Stimulated activated memory B cell treated with anti-CD40 and anti-IgM and Interleukin-4, amounts not matched to agents 10 μg/mL and 1 μg/mL and 100 μg/mL, for 72 hours (primary cell): Measurements from ENCODE around the gene DNAJC4.
A peak's percentile ranks its signal among the peaks of the same experiment; 100 is the strongest.

Source experiments
- ATAC-seq: fragments of 150-1000 bp; cut with Tn5 transposase; 2 replicates; pipeline ENCODE4 v1.10.0; 2021
- H3K27ac Mint-ChIP-seq: one replicate; pipeline ENCODE4 v1.8.0; 2022; ENCODE audit warnings: mild to moderate bottlenecking, mixed read lengths
- H3K27me3 Mint-ChIP-seq: one replicate; pipeline ENCODE4 v1.8.0; 2022; ENCODE audit warnings: mixed read lengths
- H3K36me3 Mint-ChIP-seq: one replicate; pipeline ENCODE4 v1.8.0; 2022; ENCODE audit warnings: mixed read lengths
- H3K4me1 Mint-ChIP-seq: one replicate; pipeline ENCODE4 v1.8.0; 2022; ENCODE audit warnings: mixed read lengths
- H3K4me3 Mint-ChIP-seq: one replicate; pipeline ENCODE4 v1.8.0; 2022; ENCODE audit warnings: mild to moderate bottlenecking, moderate library complexity, mixed read lengths
- H3K9me3 Mint-ChIP-seq: one replicate; pipeline ENCODE4 v1.8.0; 2022; ENCODE audit warnings: mixed read lengths

The DNAJC4 gene, protein sequence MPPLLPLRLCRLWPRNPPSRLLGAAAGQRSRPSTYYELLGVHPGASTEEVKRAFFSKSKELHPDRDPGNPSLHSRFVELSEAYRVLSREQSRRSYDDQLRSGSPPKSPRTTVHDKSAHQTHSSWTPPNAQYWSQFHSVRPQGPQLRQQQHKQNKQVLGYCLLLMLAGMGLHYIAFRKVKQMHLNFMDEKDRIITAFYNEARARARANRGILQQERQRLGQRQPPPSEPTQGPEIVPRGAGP

DNA sequence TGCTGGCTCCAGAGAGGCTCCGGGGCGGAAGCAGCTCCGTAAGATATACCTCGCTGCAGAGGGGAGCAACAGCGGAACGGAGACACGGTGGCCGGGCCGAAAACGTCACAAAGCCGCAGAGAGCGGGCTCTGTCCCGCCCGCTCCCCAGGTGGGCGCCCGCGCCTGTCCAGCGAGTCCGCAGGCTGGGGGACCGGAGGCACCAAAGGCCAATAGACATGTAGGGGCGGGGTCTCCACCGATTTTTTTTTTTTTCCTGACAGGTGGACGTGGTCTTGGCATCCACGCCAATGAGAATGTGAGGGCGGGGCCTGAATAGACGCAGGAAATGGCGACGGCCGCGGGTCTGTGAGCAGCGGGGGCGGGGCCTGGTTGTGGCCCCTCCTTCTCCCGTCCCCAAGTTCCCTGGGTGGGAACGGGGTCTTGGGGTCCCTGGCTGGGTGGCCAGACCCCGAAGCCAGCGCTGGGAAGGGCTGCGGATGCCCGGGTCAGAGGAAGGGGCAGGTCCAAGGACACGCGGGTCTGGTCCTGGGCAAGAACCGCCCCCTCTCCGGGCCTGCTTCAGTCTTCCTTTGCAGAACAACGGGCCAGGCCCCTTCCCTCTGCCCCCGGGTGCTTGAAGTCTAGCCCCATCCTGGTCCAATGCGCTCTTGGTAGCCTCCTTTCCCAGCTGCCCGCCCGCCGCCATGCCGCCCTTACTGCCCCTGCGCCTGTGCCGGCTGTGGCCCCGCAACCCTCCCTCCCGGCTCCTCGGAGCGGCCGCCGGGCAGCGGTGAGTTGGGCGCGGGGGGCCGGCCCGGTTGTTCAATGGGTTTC, at the start of gene DNAJC4:
Gene DNAJC4 (plus strand): TSS at position 378 of the 814 bp plus-strand sequence. CDS start 307 bp downstream, at position 685.
- ATAC-seq: peak; percentile 72
- Mint-ChIP-seq H3K4me1 (peaks cover 68% of the 10 kb centered on the region), H3K27me3 (no peaks in the 10 kb centered on the region), H3K27ac (peak within 1 kb of the TSS; percentile 91), H3K4me3 (peak within 1 kb of the TSS; percentile 91), H3K9me3 (no peaks in the 10 kb centered on the region), H3K36me3 (peaks cover 11% of the 10 kb centered on the region)

DNA sequence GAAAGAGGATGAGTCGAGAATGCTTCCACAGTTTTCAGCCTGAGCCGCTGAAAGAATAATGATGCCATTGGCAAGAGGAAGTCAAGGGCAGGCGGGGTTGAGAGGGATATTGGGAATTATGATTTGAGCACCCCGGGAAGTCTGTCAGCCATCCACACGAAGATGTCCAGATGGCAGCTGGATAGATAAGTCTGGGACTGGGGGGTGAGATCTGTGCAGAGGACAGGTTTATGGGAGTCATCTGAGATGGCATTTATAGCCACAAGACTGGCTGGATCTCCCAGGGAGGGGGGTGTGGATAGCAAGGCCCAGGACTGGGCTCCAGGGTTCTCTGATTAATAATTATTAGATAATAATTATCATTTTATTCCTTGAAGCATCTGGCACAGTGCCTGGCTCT, 49.5 kb upstream of the DNAJC4 start:
- H3K4me1 Mint-ChIP-seq: peaks cover 62% of the 10 kb centered on the region
- no peak overlapping the region for H3K27ac Mint-ChIP-seq
- no peaks in the 10 kb centered on the region for H3K27me3 Mint-ChIP-seq
- no peaks in the 10 kb centered on the region for H3K36me3 Mint-ChIP-seq
- H3K4me3 Mint-ChIP-seq: no peak overlapping the region
- H3K9me3 Mint-ChIP-seq: no peaks in the 10 kb centered on the region
- no peak for ATAC-seq

DNA sequence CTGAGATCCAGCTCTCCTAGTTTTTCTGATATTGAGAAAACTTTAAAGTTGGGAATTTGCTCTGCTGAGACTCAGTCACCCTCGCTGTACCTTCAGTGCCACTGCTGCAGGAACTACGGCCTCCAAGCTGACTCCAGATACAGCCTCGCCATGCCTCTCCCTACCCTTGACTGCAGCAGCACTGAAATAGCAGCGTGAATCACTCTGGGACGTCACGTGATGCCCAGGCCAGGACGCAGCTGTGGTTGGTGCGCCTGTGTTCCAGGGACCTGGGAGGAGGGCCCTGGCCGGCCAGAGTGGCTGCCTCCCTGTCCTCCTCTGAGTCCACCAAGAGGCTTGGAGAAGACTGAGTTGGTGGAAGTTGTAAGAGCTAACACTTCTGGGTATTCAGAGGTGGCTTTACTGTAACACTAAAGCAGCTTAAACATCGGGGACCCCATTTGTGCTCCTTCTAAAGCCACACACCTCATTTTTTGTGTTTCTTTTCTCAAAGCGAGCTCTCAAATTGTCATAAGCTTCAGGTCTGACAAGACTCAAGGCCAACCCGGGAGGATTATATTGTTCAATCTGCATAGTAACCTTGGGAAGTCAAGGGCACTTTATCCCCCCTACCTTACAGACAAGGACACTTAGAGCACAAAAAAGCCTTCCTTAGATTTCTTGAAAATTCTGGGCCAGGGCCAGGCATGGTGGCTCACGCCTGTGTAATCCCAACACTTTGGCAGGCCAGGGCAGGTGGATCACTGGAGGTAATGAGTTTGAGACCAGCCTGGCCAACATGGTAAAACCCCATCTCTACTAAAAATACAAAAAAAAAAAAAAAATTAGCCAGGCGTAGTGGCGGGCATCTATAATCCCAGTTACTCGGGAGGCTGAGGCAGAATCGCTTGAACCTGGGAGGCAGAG, 48.6 kb upstream of the DNAJC4 start:
- H3K4me3 Mint-ChIP-seq: peak overlapping the region; percentile 21
- no peaks in the 10 kb centered on the region for H3K36me3 Mint-ChIP-seq
- H3K9me3 Mint-ChIP-seq: no peaks in the 10 kb centered on the region
- ATAC-seq: no peak
- H3K27ac Mint-ChIP-seq: no peak overlapping the region
- peaks cover 62% of the 10 kb centered on the region for H3K4me1 Mint-ChIP-seq
- H3K27me3 Mint-ChIP-seq: no peaks in the 10 kb centered on the region

DNA sequence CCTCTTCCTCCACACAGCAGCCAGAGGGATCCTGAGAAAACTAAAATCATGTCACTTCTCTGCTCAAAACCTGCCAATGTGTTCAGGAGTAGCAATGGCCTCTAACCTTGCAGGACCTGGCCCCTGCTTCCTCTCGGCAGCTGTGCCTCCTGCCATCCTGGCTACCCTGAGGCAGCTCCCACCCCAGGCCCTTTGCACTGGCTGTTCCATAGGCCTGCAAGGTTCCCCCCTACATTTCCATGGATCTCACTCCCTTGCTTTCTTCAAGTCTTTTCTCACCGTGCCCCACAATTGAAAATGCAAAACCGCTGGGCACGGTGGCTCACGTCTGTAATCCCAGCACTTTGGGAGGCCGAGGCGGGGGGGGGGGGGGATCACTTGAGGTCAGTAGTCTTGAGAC, 46.5 kb upstream of the DNAJC4 start:
- ATAC-seq: no peak
- H3K4me1 Mint-ChIP-seq: peaks cover 43% of the 10 kb centered on the region
- H3K9me3 Mint-ChIP-seq: no peaks in the 10 kb centered on the region
- H3K27ac Mint-ChIP-seq: no peak overlapping the region
- H3K4me3 Mint-ChIP-seq: no peak overlapping the region
- H3K27me3 Mint-ChIP-seq: no peaks in the 10 kb centered on the region
- H3K36me3 Mint-ChIP-seq: no peaks in the 10 kb centered on the region

DNA sequence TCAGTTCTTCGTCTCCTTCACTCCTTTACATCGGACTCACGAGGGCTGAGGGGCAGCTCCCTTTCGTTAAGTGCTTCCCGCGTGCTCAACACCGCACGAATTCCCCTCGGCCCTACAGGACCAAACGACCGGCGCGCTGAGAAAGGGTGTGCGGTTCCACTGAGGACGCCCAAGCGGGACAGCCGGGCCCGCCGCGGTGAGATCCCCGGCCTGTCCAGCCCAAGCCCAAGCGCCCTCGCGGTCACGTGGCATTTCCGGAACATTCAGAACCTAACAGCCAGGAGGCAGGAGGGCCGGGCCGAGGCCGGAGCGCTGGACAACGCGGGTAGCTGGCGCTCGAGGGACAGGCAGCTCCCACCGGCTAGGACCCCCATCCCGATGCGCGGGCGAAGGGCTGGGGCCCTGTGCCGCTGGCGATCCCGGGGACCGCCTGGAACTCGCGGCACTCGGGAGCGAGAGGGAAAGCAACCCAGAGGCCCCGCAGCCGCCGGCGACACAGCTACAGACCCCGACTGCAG, 45.1 kb upstream of the DNAJC4 start:
- H3K36me3 Mint-ChIP-seq: no peaks in the 10 kb centered on the region
- H3K4me1 Mint-ChIP-seq: peaks cover 43% of the 10 kb centered on the region
- peak; percentile 3 for ATAC-seq
- H3K4me3 Mint-ChIP-seq: no peak overlapping the region
- no peak overlapping the region for H3K27ac Mint-ChIP-seq
- H3K9me3 Mint-ChIP-seq: no peaks in the 10 kb centered on the region
- H3K27me3 Mint-ChIP-seq: no peaks in the 10 kb centered on the region

DNA sequence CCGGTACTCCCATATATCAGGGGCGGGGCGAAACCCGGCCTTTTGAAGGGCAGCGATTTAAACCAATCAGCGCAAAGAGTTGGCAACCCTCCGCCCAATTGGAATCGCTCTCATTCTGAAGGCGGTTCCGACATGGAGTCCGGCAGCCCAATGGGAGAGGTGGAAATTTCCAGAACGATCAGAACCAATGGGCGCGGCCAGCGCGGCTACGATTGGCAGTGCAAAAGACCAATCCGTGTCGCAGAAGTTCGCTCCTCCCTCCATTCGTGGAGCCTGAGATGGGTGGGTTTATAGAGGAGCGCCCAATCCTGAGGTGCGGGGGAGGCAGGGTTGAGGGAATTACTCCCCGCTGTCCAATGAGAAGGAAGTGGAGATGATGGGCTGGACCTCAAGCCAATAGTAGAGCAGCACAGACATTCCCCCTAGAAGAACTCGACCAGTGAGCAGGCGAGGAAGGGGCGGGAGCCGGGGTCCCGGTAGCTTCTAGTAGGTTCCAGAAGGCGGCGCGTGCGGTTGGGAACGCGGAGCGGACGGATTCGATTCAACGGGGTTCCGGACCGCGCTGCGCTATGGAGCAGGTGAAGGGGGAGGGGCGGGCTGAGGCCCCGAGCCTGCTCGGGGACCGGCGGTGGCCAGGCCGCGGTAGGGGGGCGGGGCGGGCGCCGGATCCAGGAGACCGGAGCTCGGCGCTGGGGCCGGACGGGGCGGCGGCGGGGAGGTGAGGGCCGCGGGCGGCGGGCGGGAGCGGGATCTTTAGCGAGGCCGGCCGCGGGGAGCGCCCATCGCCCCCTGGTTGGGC, 44.5 kb upstream of the DNAJC4 start, which contains the start of gene STIP1:
Gene STIP1 (plus strand): TSS at position 479 of the 799 bp plus-strand sequence. CDS start 91 bp downstream, at position 570.
- Mint-ChIP-seq H3K9me3 (no peaks in the 10 kb centered on the region), H3K27me3 (no peaks in the 10 kb centered on the region), H3K36me3 (no peaks in the 10 kb centered on the region), H3K27ac (no peak within 1 kb of the TSS), H3K4me3 (no peak within 1 kb of the TSS), H3K4me1 (peaks cover 39% of the 10 kb centered on the region)
- peak; percentile 95 for ATAC-seq

DNA sequence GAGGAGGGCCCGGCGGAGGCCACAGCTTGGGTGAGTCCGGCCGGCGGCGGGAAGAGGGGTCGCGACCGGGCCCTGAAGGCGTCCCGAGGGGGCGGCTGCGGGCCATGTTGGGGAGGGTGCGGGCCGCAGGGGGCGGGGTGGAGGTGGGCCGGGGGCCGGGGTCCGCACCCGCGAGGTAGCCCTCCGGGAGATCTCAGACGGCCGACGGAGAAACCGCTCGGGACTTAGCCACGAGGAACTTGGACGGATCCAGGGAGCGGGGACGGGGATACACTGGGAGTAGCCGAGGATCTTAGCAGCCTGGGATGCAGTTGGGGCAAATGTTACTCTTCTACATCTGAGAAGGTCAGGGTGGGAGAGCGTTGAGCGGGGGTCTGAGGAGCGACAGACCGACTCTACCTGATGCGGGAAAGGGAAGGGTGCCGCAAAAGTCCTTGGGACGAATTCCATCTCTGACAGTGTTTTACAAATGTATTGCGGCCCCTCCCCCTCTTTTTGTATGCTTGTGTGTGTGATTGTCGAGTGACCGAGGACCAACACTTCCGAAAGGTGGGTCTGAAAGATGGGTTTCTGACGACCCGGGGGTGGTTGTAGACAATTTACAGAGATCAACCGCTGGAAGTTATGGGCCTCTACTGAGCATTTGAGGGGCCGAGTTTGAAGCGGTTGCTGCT, 43.7 kb upstream of the DNAJC4 start:
- Mint-ChIP-seq H3K4me1 (peaks cover 31% of the 10 kb centered on the region), H3K4me3 (no peak overlapping the region), H3K27ac (no peak overlapping the region), H3K27me3 (no peaks in the 10 kb centered on the region), H3K36me3 (no peaks in the 10 kb centered on the region), H3K9me3 (no peaks in the 10 kb centered on the region)
- ATAC-seq: peak; percentile 9

DNA sequence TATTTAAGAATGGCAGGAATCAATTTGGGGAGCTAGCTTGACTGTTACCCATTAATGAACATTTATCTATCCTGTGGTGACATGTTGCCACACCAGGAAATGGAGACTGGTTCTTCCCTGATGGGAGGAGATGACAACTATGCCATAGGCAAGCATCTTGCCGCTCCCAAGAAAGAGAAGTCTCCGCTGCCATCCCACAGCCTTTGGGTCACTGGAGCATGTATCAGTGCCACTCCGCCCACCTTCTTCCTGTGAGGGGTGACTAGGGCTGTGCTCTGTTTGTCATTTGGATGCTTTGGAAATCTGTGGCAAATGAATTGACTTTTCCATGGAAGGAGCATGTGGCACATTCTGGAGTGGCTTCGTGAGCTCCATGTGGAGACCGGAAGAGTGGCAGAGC, 37.9 kb upstream of the DNAJC4 start:
- no peaks in the 10 kb centered on the region for H3K27me3 Mint-ChIP-seq
- no peak overlapping the region for H3K4me3 Mint-ChIP-seq
- no peak overlapping the region for H3K27ac Mint-ChIP-seq

DNA sequence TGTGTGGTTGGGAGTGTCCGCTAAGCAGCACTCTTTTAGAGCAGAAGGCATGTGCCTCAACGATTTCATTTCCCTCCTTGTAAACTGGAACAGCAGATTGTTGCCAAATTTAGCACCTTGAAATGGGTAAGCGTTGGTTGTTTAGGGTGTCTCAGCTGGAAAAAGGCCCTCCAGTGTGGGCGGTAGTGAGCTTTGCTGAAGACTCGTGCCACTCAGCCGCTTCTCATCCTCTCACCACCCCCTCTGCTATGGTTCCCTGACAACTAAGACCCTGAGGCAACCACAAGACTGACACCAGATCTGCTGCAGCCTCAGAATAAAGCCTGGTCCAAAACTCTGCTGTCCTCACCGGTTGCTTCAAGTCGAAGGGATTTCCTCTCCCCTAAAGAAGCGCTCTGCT, 33.7 kb upstream of the DNAJC4 start:
- H3K27ac Mint-ChIP-seq: no peak overlapping the region
- H3K36me3 Mint-ChIP-seq: peaks cover 69% of the 10 kb centered on the region
- no peaks in the 10 kb centered on the region for H3K9me3 Mint-ChIP-seq
- no peak for ATAC-seq
- no peak overlapping the region for H3K4me3 Mint-ChIP-seq
- no peaks in the 10 kb centered on the region for H3K4me1 Mint-ChIP-seq
- H3K27me3 Mint-ChIP-seq: no peaks in the 10 kb centered on the region

More for the DNA sequence above, 37.9 kb upstream of the DNAJC4 start:
- Mint-ChIP-seq H3K36me3 (peaks cover 35% of the 10 kb centered on the region), H3K9me3 (no peaks in the 10 kb centered on the region), H3K4me1 (no peaks in the 10 kb centered on the region)
- no peak for ATAC-seq

DNA sequence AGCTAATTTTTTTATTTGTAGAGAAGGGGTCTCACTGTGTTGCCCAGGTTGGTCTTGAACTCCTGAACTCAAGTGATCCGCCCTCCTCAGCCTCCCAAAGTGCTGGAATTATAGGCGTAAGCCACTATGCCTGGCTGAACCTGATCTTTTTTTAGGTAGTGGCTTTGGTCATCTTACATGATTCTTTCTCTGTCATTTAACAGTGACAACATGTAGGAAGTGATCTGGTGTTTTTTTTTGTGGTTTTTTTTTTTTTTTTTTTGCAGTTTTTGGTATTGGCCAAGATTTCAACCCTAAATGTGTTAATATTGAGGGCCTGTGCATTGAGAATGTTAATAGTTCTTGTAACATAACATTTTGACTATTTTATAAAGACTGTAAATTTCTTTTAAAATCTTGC, 31.8 kb upstream of the DNAJC4 start:
- Mint-ChIP-seq H3K36me3 (peaks cover 79% of the 10 kb centered on the region), H3K4me3 (no peak overlapping the region), H3K4me1 (peaks cover 6% of the 10 kb centered on the region)

DNA sequence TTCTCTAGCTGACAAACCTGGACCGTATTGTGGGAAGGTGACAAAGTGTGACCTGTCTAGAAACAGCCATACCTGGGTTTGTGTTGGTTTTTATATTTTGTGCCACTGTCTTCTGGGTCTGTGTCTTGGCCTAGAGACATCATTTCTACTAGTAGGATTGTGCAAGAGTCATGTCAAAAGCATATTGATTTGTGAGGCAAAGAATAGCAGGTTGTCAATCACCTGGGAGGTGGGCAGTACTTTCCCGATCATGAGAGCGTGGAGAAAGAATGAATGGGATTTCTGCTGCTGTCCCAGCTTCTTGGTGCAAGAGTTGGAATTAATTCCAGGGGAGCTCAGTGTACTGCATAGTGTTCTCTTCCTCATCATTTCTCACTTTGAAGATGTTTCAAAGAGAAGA, 28.8 kb upstream of the DNAJC4 start:
- Mint-ChIP-seq H3K9me3 (no peaks in the 10 kb centered on the region), H3K27me3 (no peaks in the 10 kb centered on the region), H3K27ac (no peak overlapping the region), H3K36me3 (peaks cover 67% of the 10 kb centered on the region), H3K4me1 (peaks cover 34% of the 10 kb centered on the region), H3K4me3 (no peak overlapping the region)
- no peak for ATAC-seq

More for the DNA sequence above, 31.8 kb upstream of the DNAJC4 start:
- H3K9me3 Mint-ChIP-seq: no peaks in the 10 kb centered on the region
- H3K27me3 Mint-ChIP-seq: no peaks in the 10 kb centered on the region
- ATAC-seq: no peak
- H3K27ac Mint-ChIP-seq: no peak overlapping the region

DNA sequence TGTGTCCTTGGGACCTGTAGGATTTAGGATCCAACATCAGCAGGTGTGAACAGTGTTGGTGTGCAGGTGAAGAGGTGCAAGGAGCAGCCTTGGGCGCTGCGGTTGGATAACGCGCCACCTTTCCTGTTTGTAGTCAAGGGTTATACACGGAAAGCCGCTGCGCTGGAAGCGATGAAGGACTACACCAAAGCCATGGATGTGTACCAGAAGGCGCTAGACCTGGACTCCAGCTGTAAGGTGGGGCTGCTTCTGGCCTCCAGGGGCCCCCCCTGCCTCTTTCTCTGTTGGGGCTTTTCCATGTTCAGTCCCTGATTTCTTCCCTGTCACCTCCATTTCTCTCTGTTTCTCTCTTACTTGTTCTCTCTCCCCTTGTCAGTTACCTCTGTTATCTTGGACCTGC, 27.4 kb upstream of the DNAJC4 start:
- ATAC-seq: no peak
- Mint-ChIP-seq H3K27me3 (no peaks in the 10 kb centered on the region), H3K4me1 (peaks cover 39% of the 10 kb centered on the region), H3K4me3 (no peak overlapping the region), H3K9me3 (no peaks in the 10 kb centered on the region), H3K36me3 (peaks cover 66% of the 10 kb centered on the region), H3K27ac (no peak overlapping the region)

DNA sequence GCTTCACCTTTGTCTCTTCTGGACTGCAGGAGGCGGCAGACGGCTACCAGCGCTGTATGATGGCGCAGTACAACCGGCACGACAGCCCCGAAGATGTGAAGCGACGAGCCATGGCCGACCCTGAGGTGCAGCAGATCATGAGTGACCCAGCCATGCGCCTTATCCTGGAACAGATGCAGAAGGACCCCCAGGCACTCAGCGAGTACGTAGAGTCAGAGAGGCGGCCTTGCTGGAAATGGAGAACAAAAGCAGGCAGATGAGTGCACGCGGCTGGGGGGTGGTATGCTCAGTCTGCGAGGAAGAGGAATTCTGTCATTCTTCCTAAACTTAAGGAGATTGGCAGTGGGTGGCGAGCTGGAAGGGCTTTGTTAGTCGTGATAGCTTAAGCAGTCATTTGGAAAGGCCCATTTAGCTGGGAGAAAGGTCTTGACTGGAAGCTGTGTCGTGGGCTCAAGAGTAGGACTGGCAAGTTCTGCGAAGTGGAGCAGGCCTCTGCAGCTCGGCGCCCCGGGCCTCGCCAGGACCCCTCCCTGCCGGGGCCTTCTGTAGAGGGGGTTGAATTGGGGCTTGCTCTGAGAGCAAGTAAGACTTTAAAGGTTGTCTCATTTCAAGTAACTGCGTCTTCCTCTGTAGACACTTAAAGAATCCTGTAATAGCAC, 26.8 kb upstream of the DNAJC4 start:
- H3K9me3 Mint-ChIP-seq: no peaks in the 10 kb centered on the region
- peaks cover 66% of the 10 kb centered on the region for H3K36me3 Mint-ChIP-seq
- peaks cover 44% of the 10 kb centered on the region for H3K4me1 Mint-ChIP-seq
- H3K4me3 Mint-ChIP-seq: no peak overlapping the region
- no peaks in the 10 kb centered on the region for H3K27me3 Mint-ChIP-seq
- peak overlapping the region; percentile 95 for H3K27ac Mint-ChIP-seq
- no peak for ATAC-seq
